Activated T-cell treated with anti-CD3 and anti-CD28 coated beads, Interleukin-2, amount 50 U/mL, for 72 hours (primary cell): ENCODE data around the gene KCNG4. TPM values are rescaled to one million over a fixed set of nuclear protein-coding genes. Genes with fewer than 3 reads are reported as not detected.
"Not testable (repeated sequence)": the region's sequence is repeated elsewhere in the genome, so short reads cannot be mapped to it uniquely, and the experiment has no call there.

Experiments
- ATAC-seq, 2 donors: fragments of 150-1000 bp; cut with Tn5 transposase; replicated peaks in 1 of 2; 2 replicates each; pipeline ENCODE4 v1.10.0; 2021; ENCODE audit warnings: moderate library complexity in 2 of 2, mild to moderate bottlenecking in 1 of 2
- DNase-seq, 2 donors: peaks; one replicate each; pipeline ENCODE4 v3.0.0; 2021 to 2022; ENCODE audit warnings: mixed read lengths in 1 of 2
- H3K27ac Mint-ChIP-seq: one replicate; pipeline ENCODE4 v1.8.0; 2022; ENCODE audit warnings: mild to moderate bottlenecking, moderate library complexity, mixed read lengths
- H3K27me3 Mint-ChIP-seq: one replicate; pipeline ENCODE4 v1.8.0; 2022; ENCODE audit warnings: low read depth, mixed read lengths
- H3K36me3 Mint-ChIP-seq, 2 donors: one replicate each; pipeline ENCODE4 v1.8.0; 2022; ENCODE audit warnings: mixed read lengths in 2 of 2, mild to moderate bottlenecking in 1 of 2; ENCODE audit not compliant: insufficient read depth in 2 of 2
- H3K4me1 Mint-ChIP-seq: one replicate; pipeline ENCODE4 v1.8.0; 2022; ENCODE audit warnings: low read depth, mixed read lengths
- H3K4me3 Mint-ChIP-seq, 2 donors: one replicate each; pipeline ENCODE4 v1.8.0; 2022; ENCODE audit warnings: mild to moderate bottlenecking in 2 of 2, mixed read lengths in 2 of 2, moderate library complexity in 2 of 2
- H3K9me3 Mint-ChIP-seq, 2 donors: one replicate each; pipeline ENCODE4 v1.8.0; 2022; ENCODE audit warnings: mixed read lengths in 2 of 2
- total RNA-seq, 2 donors: library from RNA; stranded (reverse); gene quantifications; one replicate each; pipeline ENCODE4 v1.2.3, GENCODE V29; 2022

Gene KCNG4
- total RNA-seq, 2 donors from 2014 or later, result not detected

DNA sequence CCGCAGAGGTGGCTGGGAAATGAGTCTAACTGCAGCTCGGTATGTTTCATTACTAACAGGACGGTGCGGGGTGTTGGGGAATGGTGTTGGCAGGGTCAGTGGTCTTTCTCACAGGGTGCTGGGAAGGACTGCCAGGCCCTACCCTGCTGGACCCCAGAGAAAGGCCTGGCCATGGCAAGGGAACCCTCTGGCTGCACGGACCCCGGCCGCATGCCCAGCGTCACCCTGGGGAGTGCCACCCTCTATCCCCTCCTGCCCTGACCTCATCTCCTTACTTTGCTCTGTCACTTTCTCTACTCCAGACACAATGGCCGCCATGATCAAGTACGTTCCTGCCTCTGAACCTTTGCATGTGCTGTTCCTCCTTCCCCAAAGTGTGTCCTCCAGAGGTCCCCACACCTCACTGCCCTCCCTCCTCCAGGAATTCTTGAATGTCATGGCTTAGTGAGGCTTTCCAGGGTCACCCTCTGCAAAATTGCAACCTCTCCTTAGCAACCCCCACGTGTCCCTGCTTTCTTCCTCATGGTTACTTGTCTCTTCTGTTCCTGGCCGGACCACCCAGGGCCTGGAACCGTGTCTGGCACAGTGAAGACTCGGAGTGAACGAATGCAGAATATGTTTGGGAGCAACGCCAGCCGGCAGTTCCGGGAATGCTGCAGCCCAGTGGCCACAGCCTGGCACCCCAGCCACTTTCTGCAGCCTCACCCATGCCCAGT lies 33.7 kb downstream of the KCNG4 start:
- Mint-ChIP-seq H3K36me3 (no peaks in the 10 kb centered on the region), H3K9me3 (peaks cover 0 to 2% of the 10 kb centered on the region in 2 donors), H3K27ac (no peak overlapping the region), H3K4me3 (no peak overlapping the region), H3K4me1 (peaks cover 6% of the 10 kb centered on the region), H3K27me3 (no peaks in the 10 kb centered on the region)
- DNase-seq (no peak), ATAC-seq (no peak)

DNA sequence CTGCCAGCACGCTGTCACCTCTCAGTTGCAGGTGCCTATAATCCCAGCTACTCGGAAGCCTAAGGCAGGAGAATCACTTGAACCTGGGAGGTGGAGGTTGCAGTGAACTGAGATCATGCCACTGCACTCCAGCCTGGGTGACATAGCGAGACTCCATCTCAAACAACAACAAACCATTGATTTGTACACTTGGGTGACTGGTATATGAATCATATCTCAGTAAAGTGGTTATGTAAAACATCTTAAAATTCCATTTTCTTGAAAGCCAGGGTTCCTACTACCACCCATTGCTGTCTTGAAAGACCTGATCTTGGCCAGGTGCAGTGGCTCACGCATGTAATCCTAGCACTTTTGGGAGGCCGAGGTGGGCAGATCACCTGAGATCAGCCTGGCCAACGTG lies 34.7 kb downstream of the KCNG4 start:
- not testable (repeated sequence) for H3K9me3 Mint-ChIP-seq, H3K27ac Mint-ChIP-seq, H3K4me3 Mint-ChIP-seq, DNase-seq, H3K36me3 Mint-ChIP-seq, H3K27me3 Mint-ChIP-seq, ATAC-seq, H3K4me1 Mint-ChIP-seq

DNA sequence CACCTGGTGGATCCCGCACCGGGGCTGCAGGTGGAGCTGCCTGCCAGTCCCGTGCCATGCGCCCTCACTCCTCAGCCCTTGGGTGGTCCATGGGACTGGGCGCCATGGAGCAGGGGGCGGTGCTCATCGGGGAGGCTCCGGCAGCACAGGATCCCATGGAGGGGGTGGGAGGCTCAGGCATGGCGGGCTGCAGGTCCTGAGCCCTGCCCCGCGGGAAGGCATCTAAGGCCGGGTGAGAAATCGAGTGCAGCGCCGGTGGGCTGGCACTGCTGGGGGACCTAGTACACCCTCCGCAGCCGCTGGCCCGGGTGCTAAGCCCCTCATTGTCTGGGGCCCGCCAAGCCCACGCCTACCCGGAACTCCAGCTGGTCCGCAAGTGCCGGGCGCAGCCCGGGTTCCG lies 35.3 kb downstream of the KCNG4 start:
- not testable (repeated sequence) for ATAC-seq, DNase-seq, H3K27ac Mint-ChIP-seq, H3K4me1 Mint-ChIP-seq, H3K27me3 Mint-ChIP-seq, H3K9me3 Mint-ChIP-seq, H3K4me3 Mint-ChIP-seq, H3K36me3 Mint-ChIP-seq

DNA sequence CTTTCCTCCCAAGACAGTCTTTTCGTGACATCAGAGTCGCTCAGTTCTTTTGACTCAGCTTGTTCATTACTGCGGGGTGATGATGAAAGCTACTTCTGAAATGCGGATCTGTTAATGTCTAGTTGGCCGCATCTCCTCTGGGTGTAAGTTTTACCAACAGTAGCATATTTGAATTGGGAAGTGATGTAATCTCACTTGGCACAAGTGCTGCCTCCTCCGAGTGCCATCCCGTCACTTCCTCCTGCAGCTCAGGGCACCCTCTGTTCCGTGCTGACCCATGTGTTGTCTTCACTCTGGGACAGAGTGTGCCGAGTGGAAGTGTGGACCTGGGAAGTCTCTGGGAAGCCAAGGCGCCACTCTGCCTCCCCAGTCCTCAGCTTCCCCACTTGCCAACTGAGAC lies 40.0 kb downstream of the KCNG4 start:
- DNase-seq (no peak), ATAC-seq (no peak)
- Mint-ChIP-seq H3K27me3 (no peaks in the 10 kb centered on the region), H3K4me1 (no peaks in the 10 kb centered on the region), H3K36me3 (no peaks in the 10 kb centered on the region), H3K9me3 (no peaks in the 10 kb centered on the region), H3K4me3 (no peak overlapping the region), H3K27ac (no peak overlapping the region)

DNA sequence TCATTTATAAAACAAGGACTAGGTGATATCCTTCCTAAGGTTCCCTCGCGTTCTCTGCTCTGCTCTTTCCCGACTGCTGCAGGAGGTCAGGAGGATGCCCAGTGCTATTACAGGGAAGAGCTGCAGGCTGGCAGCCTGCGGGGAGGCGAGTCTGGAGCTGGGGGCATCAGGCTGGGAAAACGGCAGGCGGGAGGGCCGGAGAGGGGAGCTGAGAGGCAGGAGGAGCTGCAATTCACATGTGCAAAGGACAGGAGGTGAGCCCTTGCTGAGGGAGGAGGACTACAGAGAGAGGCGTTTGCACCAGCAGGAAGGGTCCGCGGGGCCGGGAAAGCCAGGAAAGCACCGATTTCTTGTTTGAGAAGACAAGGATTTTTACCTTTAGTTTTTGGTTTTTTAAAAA lies 40.7 kb downstream of the KCNG4 start:
- no peaks in the 10 kb centered on the region for H3K9me3 Mint-ChIP-seq
- H3K4me1 Mint-ChIP-seq, result peaks cover 7% of the 10 kb centered on the region
- ATAC-seq (no peak), DNase-seq (no peak)
- no peaks in the 10 kb centered on the region for H3K36me3 Mint-ChIP-seq
- no peak overlapping the region for H3K27ac Mint-ChIP-seq
- no peak overlapping the region for H3K4me3 Mint-ChIP-seq
- H3K27me3 Mint-ChIP-seq, result no peaks in the 10 kb centered on the region

DNA sequence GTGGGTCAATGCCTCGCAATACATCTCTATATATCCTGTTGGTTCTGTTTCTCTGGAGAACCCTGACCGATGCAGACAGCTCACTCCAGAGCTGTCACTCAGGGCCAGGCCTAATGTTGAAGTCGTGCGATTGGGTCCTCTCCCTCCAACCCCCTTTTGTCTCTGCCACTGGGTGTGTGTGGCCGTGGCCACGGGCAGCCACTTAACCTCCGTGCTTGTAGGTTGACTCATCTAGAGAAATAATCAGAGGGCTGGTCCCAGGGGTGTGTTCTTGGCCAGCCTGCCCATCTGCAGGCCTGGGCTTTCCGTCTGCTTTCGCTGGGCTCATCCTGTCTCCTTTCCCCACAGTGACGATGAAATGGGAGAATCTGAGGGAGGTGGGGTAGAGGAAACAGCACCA lies 41.4 kb downstream of the KCNG4 start:
- no peak overlapping the region for H3K4me3 Mint-ChIP-seq
- no peaks in the 10 kb centered on the region for H3K9me3 Mint-ChIP-seq
- no peak overlapping the region for H3K27ac Mint-ChIP-seq
- DNase-seq, result no peak
- H3K27me3 Mint-ChIP-seq, result no peaks in the 10 kb centered on the region
- H3K36me3 Mint-ChIP-seq, result no peaks in the 10 kb centered on the region
- peaks cover 14% of the 10 kb centered on the region for H3K4me1 Mint-ChIP-seq
- no peak for ATAC-seq

DNA sequence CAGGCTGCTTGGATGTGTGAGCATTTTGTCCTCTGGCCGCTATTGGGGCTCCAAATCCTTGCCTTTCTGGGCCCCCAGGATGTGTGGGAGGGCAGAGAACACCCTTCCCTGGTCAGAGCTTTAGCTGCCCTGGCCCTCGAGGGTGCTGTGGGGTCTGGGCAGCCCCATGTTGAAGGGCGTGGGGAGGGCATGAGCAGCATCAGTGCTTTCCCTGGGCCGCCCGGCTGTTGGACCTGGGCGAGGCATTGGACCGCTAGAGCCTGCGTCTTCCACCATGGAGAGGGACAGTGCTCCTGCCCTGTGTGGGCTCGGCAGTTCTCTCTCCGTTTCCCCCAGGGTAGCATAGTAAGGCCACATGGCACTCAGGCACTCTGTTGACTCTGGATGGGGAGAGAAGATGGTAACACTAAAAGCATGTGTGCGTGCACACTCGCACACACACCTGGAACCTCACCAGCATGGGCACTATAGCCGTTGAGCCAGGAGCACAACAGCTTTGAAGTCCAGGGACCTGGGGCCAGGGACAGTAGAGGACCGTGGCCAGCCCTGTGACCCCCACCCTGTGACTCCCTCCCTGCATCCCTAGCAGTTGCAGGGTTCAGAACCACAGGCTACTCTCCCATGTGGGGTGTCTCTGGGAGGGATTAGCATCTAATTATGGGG lies 42.2 kb downstream of the KCNG4 start:
- Mint-ChIP-seq H3K4me3 (no peak overlapping the region), H3K27me3 (no peaks in the 10 kb centered on the region)
- ATAC-seq, result no peak

DNA sequence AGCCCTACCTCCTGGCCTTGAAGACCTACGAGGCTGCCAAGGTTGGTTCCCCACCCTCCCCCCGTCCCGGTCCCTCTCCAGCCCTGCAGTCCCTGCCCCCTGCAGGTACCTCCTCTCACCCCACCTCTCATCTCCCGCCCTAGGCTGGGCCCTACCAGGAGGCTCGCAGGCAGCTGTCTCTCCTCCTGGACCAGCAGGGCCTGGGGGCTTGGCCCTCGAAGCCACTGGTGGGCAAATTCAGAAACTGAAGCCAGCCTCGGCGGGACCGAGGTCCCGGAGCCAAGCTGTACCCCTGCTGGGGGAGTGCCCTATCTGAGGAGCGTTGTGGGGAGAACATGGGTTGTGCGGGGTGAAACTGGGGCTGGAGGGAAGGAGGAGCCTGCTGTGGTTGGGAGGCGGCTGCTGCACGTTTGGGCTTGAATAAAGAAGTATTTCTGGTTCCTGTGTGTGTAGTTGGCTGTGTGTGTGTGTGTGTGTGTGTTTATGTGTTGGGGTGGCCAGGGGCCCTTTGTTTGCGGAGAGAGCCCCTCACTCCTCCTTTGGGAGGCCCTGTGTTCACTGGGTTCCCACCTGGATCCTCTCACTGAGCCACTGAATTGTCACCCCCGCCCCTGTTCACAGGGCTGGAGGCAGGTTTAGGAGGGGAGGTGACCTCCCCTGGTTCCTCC lies 43.0 kb downstream of the KCNG4 start:
- Mint-ChIP-seq H3K27ac (no peak overlapping the region), H3K4me3 (no peak overlapping the region), H3K36me3 (no peaks in the 10 kb centered on the region), H3K27me3 (no peaks in the 10 kb centered on the region), H3K4me1 (peaks cover 21% of the 10 kb centered on the region), H3K9me3 (no peaks in the 10 kb centered on the region)
- ATAC-seq (no peak), DNase-seq (no peak)

More for the DNA sequence above, 42.2 kb downstream of the KCNG4 start:
- H3K4me1 Mint-ChIP-seq, result peaks cover 21% of the 10 kb centered on the region
- no peaks in the 10 kb centered on the region for H3K36me3 Mint-ChIP-seq
- H3K27ac Mint-ChIP-seq, result no peak overlapping the region
- DNase-seq, result no peak
- H3K9me3 Mint-ChIP-seq, result no peaks in the 10 kb centered on the region

DNA sequence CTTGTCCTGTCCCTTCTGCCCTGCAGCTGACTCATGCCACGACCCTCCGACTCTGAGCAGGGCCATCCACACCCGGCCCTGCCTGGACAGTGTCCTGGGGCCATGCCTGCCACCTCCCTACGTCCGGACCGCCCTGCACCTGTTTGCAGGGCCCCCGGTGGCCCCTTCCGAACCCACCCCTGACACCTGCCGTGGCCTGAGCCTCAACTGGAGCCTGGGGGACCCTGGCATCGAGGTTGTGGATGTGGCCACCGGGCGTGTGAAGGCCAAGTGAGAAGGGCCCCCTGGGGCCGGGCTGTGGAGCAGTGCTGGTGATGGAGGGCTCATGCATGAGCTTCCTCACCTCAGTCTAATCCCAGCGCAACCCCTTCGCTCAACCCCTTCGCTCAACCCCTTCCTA lies 43.7 kb downstream of the KCNG4 start:
- no peak for DNase-seq
- H3K27ac Mint-ChIP-seq, result no peak overlapping the region
- no peaks in the 10 kb centered on the region for H3K36me3 Mint-ChIP-seq
- no peaks in the 10 kb centered on the region for H3K9me3 Mint-ChIP-seq
- H3K4me3 Mint-ChIP-seq, result no peak overlapping the region
- H3K27me3 Mint-ChIP-seq, result no peaks in the 10 kb centered on the region
- H3K4me1 Mint-ChIP-seq, result peaks cover 21% of the 10 kb centered on the region
- no peak for ATAC-seq

DNA sequence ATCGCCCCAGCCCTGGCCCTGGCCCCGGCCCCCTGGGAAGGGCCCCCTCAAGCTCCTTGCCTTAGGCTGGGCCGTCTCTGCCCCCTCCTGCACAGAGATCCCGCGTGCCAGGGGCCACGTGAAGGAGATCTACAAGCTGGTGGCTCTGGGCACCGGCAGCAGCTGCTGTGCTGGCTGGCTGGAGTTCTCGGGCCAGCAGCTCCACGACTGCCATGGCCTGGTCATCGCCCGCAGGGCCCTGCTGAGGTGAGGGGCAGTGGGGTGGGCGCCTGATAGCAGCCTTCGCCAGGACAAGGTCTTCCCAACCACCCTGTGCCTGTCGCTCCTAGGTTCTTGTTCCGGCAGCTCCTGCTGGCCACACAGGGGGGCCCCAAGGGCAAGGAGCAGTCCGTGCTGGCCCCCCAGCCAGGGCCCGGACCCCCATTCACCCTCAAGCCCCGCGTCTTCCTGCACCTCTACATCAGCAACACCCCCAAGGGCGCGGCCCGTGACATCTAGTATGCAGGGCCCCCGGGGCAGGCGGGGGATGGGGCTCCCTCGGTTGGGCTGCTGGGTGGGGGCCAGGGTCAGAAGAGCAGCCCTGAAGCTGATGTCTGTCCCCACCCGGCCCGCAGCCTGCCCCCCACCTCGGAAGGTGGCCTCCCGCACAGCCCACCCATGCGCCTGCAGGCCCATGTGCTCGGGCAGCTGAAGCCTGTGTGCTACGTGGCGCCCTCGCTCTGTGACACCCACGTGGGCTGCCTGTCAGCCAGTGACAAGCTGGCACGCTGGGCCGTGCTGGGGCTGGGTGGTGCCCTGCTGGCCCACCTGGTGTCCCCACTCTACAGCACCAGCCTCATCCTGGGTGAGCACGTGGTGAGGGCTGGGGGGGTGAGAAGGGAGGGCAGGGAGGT lies 44.4 kb downstream of the KCNG4 start:
- no peak for ATAC-seq

DNA sequence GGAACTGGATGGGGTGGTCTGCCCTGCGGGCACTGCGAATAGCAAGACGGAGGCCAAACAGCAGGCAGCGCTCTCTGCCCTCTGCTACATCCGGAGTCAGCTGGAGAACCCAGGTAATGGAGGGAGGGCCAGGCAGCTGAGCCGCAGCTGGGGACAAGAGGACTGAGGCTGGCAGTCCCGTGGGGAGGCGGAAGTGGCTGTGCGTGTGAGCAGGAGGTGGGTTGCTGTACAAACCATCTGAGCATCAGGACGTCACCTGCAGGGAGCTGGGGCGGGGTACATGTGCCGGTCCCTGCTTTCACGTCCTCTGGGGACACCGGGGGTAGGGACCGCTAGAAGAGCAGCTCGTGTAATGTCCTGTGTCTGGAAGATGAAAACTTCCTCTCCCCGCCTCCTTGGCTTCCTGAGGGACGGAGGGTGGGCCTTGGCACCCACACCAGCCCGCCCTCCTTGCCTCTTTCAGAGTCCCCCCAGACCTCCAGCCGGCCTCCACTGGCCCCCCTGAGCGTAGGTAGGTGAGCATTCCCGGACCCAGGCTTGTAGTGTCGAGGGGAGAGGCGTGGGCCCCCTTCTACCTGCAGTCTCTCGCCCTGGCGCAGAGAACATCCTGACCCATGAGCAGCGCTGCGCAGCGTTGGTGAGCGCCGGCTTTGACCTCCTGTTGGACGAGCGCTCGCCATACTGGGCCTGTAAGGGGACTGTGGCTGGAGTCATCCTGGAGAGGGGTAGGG lies 45.2 kb downstream of the KCNG4 start:
- Mint-ChIP-seq H3K27ac (no peak overlapping the region), H3K36me3 (no peaks in the 10 kb centered on the region), H3K4me1 (peaks cover 21% of the 10 kb centered on the region), H3K27me3 (no peaks in the 10 kb centered on the region), H3K4me3 (peak overlapping the region; percentile 51 to 75), H3K9me3 (no peaks in the 10 kb centered on the region)
- DNase-seq (peak; percentile 52 to 62), ATAC-seq (peak; percentile 74 to 76)

More for the DNA sequence above, 44.4 kb downstream of the KCNG4 start:
- Mint-ChIP-seq H3K36me3 (no peaks in the 10 kb centered on the region), H3K4me1 (peaks cover 21% of the 10 kb centered on the region), H3K27me3 (no peaks in the 10 kb centered on the region), H3K9me3 (no peaks in the 10 kb centered on the region), H3K4me3 (no peak overlapping the region), H3K27ac (no peak overlapping the region)
- no peak for DNase-seq

DNA sequence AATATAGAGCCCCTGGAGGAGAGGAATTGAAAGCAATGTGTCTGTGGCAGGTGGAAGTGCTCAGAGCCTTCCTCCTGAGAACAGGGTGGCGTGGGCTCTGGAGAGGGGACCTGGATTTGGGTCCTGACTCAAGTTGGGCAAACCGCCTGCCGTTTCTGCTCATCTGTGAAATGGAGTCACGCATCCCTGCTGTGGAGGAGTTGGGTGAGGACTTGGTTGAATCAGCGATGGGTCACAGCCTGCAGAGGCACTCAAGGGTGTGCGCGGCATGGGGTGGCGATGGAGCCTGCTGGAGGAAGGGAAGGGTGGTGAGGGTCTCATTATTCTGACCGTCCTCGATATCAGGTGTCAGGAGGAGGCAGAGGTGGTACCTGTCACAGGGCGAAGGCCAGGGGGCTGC lies 45.8 kb downstream of the KCNG4 start:
- H3K27ac Mint-ChIP-seq, result peak overlapping the region; percentile 54
- no peaks in the 10 kb centered on the region for H3K27me3 Mint-ChIP-seq
- H3K9me3 Mint-ChIP-seq, result no peaks in the 10 kb centered on the region
- peak overlapping the region; percentile 51 to 75 for H3K4me3 Mint-ChIP-seq
- peaks cover 21% of the 10 kb centered on the region for H3K4me1 Mint-ChIP-seq
- H3K36me3 Mint-ChIP-seq, result no peaks in the 10 kb centered on the region
- ATAC-seq (peak; percentile 24 to 34), DNase-seq (peak in 1 of 2 donors; percentile 25)
